ENCODE measurements around the gene KCNG2. TPM values are rescaled to one million over a fixed set of nuclear protein-coding genes. Genes with fewer than 3 reads are reported as not detected.

KCNG2 gene
- total and polyA plus RNA-seq, 2 donors (not counting 1 experiment from before 2014, with no cell fraction given): not detected

GRCh38 chr18:79781331-79781941 lies 16.3 kb upstream of the KCNG2 start:
- H3K27ac Mint-ChIP-seq: no peak overlapping the region
- POLR2A ChIA-PET: no interaction called here

More at GRCh38 chr18:79781331-79781941, 16.3 kb upstream of the KCNG2 start:
- Histone ChIP-seq H4K20me1 (ENCODE audit: control insufficient read depth, insufficient read depth, low read length, poor library complexity, severe bottlenecking) (no peaks in the 10 kb centered on the region), H3K4me2 (replicated peaks; ENCODE audit: low read depth, low read length, poor library complexity, severe bottlenecking) (no peak overlapping the region), H3K4me1 (ENCODE audit: control insufficient read depth in 2 of 2, insufficient read depth in 2 of 2, low read length in 2 of 2) (no peaks in the 10 kb centered on the region), H3K36me3 (replicated peaks in 1 of 2; ENCODE audit: control extremely low read depth in 1 of 2, control insufficient read depth in 1 of 2, extremely low read depth in 1 of 2, insufficient read depth in 2 of 2, low read length in 1 of 2) (no peaks in the 10 kb centered on the region), H2AFZ (ENCODE audit: insufficient read depth, low read depth, low read length, poor library complexity, severe bottlenecking) (no peak overlapping the region), H3K9ac (ENCODE audit: low read length) (no peak overlapping the region), H3K4me3 (ENCODE audit: control extremely low read depth in 1 of 5, extremely low read depth in 1 of 5, insufficient read depth in 1 of 5, low read depth in 2 of 5, low read length in 4 of 5) (no peak overlapping the region), H3K79me2 (ENCODE audit: control insufficient read depth, insufficient read depth, low read length) (no peaks in the 10 kb centered on the region), H3K9me3 (ENCODE audit: control extremely low read depth in 1 of 3, control insufficient read depth in 2 of 3, insufficient read depth in 1 of 3, low read length in 2 of 3) (peaks cover 0 to 14% (median 0%) of the 10 kb centered on the region in 3 donors), H3K27me3 (replicated peaks in 1 of 4; ENCODE audit: control extremely low read depth in 1 of 4, control insufficient read depth in 3 of 4, insufficient read depth in 4 of 4, low read length in 3 of 4) (peaks cover 0 to 23% (median 4%) of the 10 kb centered on the region in 4 experiments), H3K27ac (ENCODE audit: low read length in 2 of 2) (no peak overlapping the region)
- intact Hi-C loops (cut with micrococcal nuclease): no loop called here
- Mint-ChIP-seq H3K4me3 (no peak overlapping the region), H3K27me3 (peaks cover 50% of the 10 kb centered on the region), H3K9me3 (ENCODE audit: insufficient read depth) (peaks cover 3% of the 10 kb centered on the region), H3K4me1 (no peaks in the 10 kb centered on the region)
- DNase-seq (no peak), ATAC-seq (ENCODE audit: low read depth) (no peak)
- CTCF ChIA-PET: no interaction called here
- TF ChIP-seq EZH2 (IDR thresholded peaks at IDR 0.05; ENCODE audit: borderline replicate concordance, insufficient read depth, low read depth, low read length, poor library complexity, severe bottlenecking) (no peak), CTCF (IDR thresholded peaks at IDR 0.05) (no peak)
- WGBS (ENCODE audit: insufficient coverage): 88% methylated on average over 14 of the region's 17 CpGs
